Measurements from ENCODE around the gene NUDT11. TPM values are rescaled to one million over a fixed set of nuclear protein-coding genes. Genes with fewer than 3 reads are reported as not detected.

The NUDT11 gene
- total RNA-seq, 1 donor from 2014 or later = 12.7 TPM

GRCh38 chrX:51456246-51456645 is 40.1 kb downstream of the NUDT11 start:
- Mint-ChIP-seq H3K4me1 (ENCODE audit: low read depth, unreplicated experiment) (no peaks in the 10 kb centered on the region), H3K9me3 (ENCODE audit: unreplicated experiment) (no peaks in the 10 kb centered on the region), H3K27ac (ENCODE audit: unreplicated experiment) (no peak overlapping the region), H3K4me3 (ENCODE audit: unreplicated experiment) (no peak overlapping the region), H3K27me3 (ENCODE audit: low read depth, unreplicated experiment) (no peaks in the 10 kb centered on the region), H3K36me3 (ENCODE audit: low read depth, unreplicated experiment) (no peaks in the 10 kb centered on the region)
- Histone ChIP-seq H3K4me2 (ENCODE audit: low read length) (no peak overlapping the region), H3K27ac (ENCODE audit: low read depth, low read length) (no peak overlapping the region), H3K36me3 (ENCODE audit: insufficient read depth, low read length) (no peaks in the 10 kb centered on the region), H3K27me3 (ENCODE audit: insufficient read depth, low read length) (no peaks in the 10 kb centered on the region), H3K9ac (ENCODE audit: low read length) (no peak overlapping the region), H3K4me1 (ENCODE audit: insufficient read depth, low read length) (no peaks in the 10 kb centered on the region), H2AFZ (ENCODE audit: low read depth, low read length) (no peak overlapping the region), H4K20me1 (ENCODE audit: insufficient read depth, low read length) (no peaks in the 10 kb centered on the region), H3K9me3 (ENCODE audit: insufficient read depth, low read depth, low read length) (no peaks in the 10 kb centered on the region), H3K79me2 (ENCODE audit: insufficient read depth, low read length) (no peaks in the 10 kb centered on the region), H3K4me3 (ENCODE audit: insufficient read depth, low read depth, low read length) (no peak overlapping the region)
- DNase-seq (ENCODE audit: low read depth) = no peak
- TF ChIP-seq CTCF (IDR thresholded peaks at IDR 0.05; ENCODE audit: insufficient read depth, low read depth, low read length) (no peak), EZH2 (IDR thresholded peaks at IDR 0.05; ENCODE audit: insufficient read depth, low read length) (no peak)
- no peak for FAIRE-seq

DNA sequence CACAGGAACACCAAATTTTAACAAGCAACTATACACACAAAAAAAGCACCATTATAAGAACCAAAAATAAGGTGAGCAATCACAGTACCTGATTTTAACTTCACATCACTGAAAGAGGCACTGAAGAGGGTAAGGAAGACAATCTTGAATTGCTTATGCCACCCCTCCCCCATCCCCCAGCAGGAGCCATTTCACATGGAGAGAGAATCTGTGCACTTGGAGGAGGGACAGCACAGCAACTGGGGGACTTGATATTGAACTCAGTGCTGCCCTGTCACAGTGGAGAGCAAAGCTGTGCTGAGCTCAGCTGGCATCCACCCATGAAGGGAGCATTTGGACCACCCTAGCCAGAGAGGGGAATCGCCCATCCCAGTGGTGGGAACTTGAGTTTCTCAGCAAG is 56.0 kb downstream of the NUDT11 start:
- no peak for TF ChIP-seq EZH2 (IDR thresholded peaks at IDR 0.05; ENCODE audit: insufficient read depth, low read length)
- TF ChIP-seq CTCF (IDR thresholded peaks at IDR 0.05; ENCODE audit: insufficient read depth, low read depth, low read length) = no peak
- Histone ChIP-seq H3K9me3 (ENCODE audit: insufficient read depth, low read depth, low read length) (no peaks in the 10 kb centered on the region), H2AFZ (ENCODE audit: low read depth, low read length) (no peak overlapping the region), H3K9ac (ENCODE audit: low read length) (no peak overlapping the region), H3K27ac (ENCODE audit: low read depth, low read length) (no peak overlapping the region), H3K27me3 (ENCODE audit: insufficient read depth, low read length) (no peaks in the 10 kb centered on the region), H3K36me3 (ENCODE audit: insufficient read depth, low read length) (no peaks in the 10 kb centered on the region), H4K20me1 (ENCODE audit: insufficient read depth, low read length) (no peaks in the 10 kb centered on the region), H3K4me3 (ENCODE audit: insufficient read depth, low read depth, low read length) (no peak overlapping the region), H3K4me1 (ENCODE audit: insufficient read depth, low read length) (no peaks in the 10 kb centered on the region), H3K79me2 (ENCODE audit: insufficient read depth, low read length) (no peaks in the 10 kb centered on the region), H3K4me2 (ENCODE audit: low read length) (no peak overlapping the region)
- Mint-ChIP-seq H3K4me3 (ENCODE audit: unreplicated experiment) (no peak overlapping the region), H3K4me1 (ENCODE audit: low read depth, unreplicated experiment) (no peaks in the 10 kb centered on the region), H3K36me3 (ENCODE audit: low read depth, unreplicated experiment) (no peaks in the 10 kb centered on the region), H3K27me3 (ENCODE audit: low read depth, unreplicated experiment) (no peaks in the 10 kb centered on the region), H3K27ac (ENCODE audit: unreplicated experiment) (no peak overlapping the region), H3K9me3 (ENCODE audit: unreplicated experiment) (no peaks in the 10 kb centered on the region)
- DNase-seq (ENCODE audit: low read depth) = no peak
- no peak for FAIRE-seq

Other genes starting within 250 kb of the NUDT11 start
- 5.6 and 6.6 TPM in 2 replicates for gene NUDT10, start 163.8 kb downstream of the NUDT11 start, total RNA-seq
- gene CENPVL3, start 122.3 kb upstream of the NUDT11 start, total RNA-seq = 2.0 and 2.3 TPM in 2 replicates
- 0.19 and 0.25 TPM in 2 replicates for gene CENPVL2, start 186.2 kb upstream of the NUDT11 start, total RNA-seq
- gene CENPVL1, start 213.9 kb upstream of the NUDT11 start, total RNA-seq = 0.19 and 0.25 TPM in 2 replicates
- 14.7 and 15.5 TPM in 2 replicates for gene GSPT2, start 246.8 kb upstream of the NUDT11 start, total RNA-seq

All from astrocyte (in vitro differentiated cells and primary cell).